HG02763 (cell line): ENCODE data around the gene MAP3K13.
A peak's percentile ranks its signal among the peaks of the same experiment; 100 is the strongest.
"Not testable (repeated sequence)": the region's sequence is repeated elsewhere in the genome, so short reads cannot be mapped to it uniquely, and the experiment has no call there.

ENCODE experiments used
- ATAC-seq: cut with Tn5 transposase; IDR thresholded peaks from one replicate; pipeline ENCODE4 v1.9.1; 2021; ENCODE audit warnings: mild to moderate bottlenecking, moderate library complexity; ENCODE audit not compliant: unreplicated experiment

MAP3K13 gene

DNA sequence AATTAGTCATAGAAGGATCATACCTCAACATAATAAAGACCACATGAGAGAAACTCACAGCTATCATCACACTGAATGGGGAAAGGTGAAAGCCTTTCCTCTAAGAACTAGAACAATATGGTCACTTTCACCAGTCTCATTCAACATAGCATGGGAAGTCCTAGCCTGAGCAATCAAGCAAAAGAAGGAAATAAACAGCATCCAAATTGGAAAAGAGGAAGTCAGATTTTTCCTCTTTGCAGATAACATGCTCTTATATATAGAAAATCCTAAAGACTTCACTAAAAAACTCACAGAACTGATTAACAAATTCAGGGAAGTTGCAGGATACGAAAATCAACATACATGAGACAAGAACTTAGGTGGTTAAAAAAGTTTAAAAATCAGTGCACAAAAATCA is 24.7 kb downstream of the MAP3K13 start:
- ATAC-seq = no peak

GRCh38 chr3:185393055-185393454 is 30.1 kb downstream of the MAP3K13 start:
- ATAC-seq = no peak

GRCh38 chr3:185397676-185398075 is 34.7 kb downstream of the MAP3K13 start:
- no peak for ATAC-seq

DNA sequence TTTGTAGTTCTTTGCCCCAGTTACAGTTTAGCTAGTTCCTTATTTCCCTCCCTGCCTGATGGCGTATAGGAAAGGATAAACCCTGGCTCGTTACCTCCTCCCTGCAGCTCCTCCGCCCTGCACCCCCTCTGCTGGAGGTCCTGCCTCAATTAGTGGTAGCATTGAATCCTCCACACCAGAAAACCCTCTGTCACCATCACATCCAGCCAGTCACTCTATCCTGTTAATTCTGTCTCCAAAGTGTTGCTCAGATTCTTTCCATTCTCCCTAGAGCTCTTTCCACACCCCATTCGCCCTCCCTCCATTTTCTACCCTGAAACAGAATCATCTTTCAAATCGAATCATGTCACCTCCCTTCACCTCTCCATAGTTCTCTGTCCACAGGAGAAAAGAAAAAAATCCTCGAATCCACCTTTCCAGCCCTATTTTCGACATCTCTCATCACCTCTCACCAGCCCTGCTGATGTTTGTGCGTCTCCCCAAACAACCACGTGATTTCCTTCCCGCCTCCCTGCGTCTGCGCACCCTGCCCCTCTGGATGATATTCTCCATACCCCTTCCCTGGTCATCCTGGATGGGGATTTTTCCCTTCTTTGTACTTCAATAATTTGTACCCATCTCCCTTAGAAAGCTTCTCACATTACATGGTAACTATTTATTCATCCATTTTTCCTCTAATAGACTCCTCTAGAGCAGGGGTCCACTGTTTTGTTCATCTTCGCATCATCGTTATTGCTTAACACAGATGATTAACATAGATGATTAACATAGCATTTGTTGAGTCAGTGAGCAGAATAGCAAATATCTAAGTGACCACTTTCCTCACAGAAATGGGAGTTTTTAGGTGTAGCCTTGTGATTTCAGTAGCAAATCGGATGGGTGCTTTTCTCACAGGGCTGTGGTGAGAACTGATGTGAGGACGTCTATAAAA is 37.1 kb downstream of the MAP3K13 start:
- ATAC-seq = no peak

GRCh38 chr3:185400866-185401265 is 37.9 kb downstream of the MAP3K13 start:
- no peak for ATAC-seq

DNA sequence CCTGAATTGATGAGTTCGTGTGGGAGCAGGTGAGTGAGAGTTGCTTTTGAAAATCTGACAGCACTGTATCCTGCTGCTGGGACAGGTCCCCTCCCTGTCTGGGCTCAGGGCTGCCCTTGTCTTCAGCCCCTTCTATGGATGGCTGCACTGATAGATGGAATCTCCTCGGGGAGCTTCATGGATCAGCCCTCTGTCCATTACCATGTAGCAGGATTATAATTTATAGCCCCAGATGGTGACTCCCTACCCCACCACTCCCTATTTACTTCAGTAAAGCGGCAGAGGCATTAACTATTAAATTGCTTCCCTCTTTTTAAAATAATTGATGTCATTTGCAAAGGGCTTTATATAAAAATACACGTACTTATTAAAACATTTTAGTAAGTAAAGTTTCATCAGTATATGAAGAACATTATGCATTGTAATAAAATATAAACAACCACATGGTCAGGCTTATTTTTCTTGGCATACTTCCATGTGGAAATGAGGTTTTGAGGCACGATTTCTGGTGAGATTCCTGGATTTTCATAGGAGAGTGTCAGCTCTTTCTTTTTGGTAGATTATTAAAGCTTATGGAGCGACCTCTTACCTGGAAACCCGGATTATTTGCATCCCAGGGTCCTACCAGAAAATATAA is 38.5 kb downstream of the MAP3K13 start:
- ATAC-seq = no peak

- no peak for ATAC-seq
These were observed 39.6 kb downstream of the MAP3K13 start for GRCh38 chr3:185402561-185402960.

DNA sequence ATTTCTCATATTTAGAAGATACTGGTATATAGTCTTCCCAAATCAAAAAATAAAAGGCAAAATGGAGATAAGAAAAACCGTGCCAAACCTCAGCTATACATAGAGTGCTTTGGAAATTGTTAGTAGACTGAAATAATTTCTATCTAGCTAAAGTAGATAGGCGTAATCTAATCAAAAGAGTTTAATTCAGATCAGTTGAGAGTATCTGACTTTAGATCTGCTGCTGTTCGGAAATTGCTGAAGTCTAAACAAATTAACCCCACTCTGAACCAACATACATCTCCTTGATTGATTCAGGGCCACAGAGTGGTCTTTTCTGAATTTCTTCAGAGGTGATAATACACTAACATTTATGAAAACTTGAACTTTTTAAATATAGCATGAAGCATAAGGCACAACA is 40.1 kb downstream of the MAP3K13 start:
- no peak for ATAC-seq

GRCh38 chr3:185405243-185405642 is 42.3 kb downstream of the MAP3K13 start:
- no peak for ATAC-seq

GRCh38 chr3:185405664-185406063 is 42.7 kb downstream of the MAP3K13 start:
- ATAC-seq = no peak

GRCh38 chr3:185406121-185406620 is 43.2 kb downstream of the MAP3K13 start:
- ATAC-seq = no peak

DNA sequence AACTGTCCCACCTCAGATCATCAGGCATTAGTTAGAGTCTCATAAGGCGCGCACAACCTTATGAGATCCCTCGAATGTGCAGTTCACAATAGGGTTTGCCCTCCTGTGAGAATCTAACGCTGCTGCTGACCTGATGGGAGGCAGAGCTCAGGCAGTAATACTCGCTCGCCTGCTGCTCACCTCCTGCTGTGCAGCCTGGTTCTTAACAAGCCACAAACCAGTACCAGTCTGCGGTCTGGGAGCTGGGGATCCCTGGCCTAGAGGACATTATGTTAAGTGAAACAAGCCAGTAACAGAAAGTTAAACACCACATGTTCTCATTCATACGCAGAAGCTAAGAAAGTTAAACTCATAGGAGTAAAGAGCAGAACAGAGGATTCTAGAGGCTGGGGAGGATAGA is 47.0 kb downstream of the MAP3K13 start:
- no peak for ATAC-seq

DNA sequence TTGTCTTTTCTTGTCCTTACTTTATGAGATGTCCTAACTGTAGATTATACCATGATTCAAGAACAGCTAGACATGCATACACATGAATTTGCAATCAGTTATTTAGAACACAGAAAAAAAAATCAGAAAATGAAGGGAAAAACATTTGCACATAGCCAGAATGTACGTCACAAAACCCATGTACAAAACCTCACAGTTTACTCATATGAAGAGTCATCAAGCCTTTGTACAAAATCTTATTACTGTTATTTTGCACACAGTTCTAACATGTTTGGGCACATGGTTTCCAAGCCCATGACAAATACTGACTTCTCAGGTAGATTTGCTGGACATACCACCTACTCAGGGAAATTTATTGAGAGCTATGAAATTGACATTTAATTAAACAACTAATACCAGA is 48.2 kb downstream of the MAP3K13 start:
- ATAC-seq = no peak

DNA sequence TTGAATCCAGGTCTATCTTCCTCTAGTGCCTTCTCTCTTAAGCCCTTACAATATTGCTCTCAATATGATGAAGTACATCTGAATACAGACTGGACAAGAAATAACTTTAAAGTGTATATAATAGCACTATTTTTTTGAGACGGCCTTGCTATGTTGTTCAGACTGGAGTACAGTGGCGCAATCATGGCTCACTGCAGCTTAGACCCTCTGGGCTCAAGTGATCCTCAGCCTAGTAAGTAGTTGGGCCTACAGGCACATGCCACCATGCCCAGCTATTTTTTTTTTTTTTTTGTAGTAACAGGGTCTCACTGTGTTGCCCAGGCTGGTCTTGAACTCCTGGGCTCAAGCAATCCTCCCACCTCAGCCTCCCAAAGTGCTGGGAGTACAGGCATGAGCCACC is 53.6 kb downstream of the MAP3K13 start:
- no peak for ATAC-seq

GRCh38 chr3:185418561-185418977 is 55.6 kb downstream of the MAP3K13 start:
- ATAC-seq = not testable (repeated sequence)

DNA sequence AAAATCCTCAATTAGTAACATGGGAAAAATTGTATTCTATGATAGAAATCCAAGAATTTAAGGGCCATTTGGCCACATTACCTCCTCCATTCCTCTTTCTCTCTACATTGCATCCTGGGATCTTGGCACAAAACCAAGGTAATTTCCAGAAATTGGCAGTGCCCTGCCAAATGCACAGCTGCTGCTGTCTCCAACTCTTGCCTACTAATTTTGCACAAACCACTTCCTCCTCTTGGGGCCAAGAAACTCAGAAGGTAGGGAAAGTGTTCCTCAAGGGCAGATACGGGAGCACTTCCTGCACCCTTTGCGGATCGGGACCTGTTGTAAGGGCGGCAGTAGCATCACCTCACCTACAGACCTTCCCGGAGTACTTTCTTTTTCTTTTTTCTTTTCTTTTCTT is 57.8 kb downstream of the MAP3K13 start:
- ATAC-seq = no peak

GRCh38 chr3:185421577-185422232 is 58.8 kb downstream of the MAP3K13 start:
- ATAC-seq = peak; percentile 72

DNA sequence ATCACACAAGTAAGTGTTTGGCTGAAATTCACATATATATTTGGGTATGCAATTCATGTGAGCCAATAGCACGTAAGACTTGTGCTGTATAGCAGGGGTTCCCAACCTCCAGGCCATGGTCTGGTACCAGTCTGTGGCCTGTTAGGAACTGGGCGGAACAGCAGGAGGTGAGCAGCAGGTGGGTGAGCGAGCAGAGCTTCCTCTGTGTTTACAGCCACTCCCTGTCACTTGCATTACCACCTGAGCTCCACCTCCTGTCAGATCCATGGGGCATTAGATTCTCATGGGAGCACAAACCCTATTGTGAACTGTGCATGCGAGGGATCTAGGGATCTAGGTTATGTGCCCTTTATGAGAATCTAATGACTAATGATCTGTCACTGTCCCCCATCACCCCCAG is 59.7 kb downstream of the MAP3K13 start:
- no peak for ATAC-seq

DNA sequence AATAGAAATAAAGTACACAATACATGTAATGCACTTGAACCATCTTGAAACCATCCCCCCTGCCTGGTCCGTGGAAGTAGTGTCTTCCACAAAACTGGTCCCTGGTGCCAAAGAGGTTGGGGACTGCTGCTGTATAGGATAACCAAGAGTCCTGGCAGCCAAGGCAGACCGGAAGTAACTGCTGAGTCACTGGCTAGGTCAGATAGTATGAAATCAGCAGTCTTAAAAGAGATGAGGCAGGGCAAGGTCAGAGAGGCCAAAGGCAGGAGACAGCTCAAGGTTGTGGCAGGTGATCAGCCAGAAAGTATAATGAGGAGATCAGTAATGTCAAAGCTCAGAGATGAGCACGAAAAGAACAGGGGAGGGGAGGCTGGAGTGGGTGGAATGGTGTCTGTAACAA is 60.2 kb downstream of the MAP3K13 start:
- ATAC-seq = no peak

DNA sequence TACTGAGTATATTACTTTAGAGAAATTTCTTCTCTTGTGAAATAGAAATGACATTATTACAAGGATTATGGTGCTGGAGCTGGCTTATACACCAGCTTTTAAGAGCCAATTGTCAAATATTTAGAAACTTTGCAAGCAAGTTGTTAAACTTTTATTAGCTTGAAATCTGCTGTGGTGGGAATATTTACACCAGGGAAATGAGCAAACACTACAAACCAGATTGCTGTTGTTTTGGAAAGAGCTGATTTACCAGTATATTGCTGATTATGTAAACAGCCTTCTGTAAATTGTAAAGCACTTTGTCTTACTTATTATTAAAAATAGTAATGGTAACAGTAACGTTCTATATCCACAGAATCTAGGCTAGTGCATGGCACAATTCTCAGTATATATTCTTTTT is 61.5 kb downstream of the MAP3K13 start:
- no peak for ATAC-seq

DNA sequence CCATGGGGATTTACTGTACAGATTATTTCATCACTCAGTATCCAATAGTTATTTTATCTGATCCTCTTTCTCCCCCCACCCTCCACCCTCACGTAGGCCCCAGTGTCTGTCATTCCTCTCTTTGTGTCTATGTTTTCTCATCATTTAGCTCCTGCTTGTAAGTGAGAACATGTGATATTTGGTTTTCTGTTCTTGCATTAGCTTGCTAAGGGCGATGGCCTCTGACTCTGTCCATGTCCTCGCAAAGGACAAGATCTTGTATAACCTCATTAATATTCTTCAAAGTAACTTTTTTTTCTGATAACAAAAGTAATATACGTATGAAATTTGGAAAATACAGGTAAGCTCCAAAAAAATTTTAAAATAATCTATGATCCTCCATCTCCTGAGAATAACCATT is 67.4 kb downstream of the MAP3K13 start:
- no peak for ATAC-seq
